ENCODE data around the gene ADD1.

The ADD1 gene

DNA sequence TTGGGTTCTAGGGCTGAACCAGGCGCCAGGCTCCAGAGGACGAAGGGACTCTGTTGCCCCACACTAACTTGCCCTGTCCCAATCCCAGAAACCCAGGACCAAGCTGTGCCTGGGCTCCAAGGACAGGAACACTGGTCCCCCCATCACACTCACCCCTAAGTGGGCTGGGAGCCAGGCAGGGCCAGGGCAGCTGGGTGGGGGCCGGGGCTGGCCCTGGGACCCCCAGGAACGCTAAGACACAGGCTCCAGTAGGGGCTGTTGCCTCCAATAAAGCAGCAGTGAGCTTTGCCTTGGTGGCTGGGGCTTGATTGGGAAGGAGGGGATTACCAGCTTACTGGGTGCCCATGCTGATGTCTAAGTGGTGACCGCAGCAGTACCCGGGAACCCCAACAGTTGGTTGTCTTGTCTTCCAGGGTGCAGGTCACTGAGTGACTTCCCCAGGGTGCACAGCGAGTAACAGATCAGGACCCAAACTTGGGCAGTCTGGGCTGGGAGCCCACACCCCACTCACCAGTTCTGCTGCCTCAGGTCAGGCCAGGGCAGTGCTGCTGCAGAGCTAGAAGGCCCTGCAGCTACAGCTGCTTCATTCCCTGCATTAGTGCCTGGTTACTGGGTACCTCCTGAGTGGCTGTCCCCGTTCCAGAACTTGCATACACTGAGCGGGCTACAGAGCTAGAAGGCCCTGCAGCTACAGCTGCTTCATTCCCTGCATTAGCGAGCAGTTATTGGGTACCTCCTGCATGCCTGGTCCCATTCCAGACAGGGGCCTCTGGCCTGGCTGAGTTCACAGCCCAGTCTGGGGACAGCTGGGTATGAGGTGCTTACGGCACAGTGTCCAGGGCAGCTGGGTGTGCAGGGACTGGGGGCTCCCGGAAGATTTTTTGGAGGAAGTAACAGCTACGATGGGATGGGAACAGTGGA, 9.4 kb upstream of the ADD1 start:
- Mint-ChIP-seq H3K27me3 (no peaks in the 10 kb centered on the region), H3K27ac (no peak overlapping the region), H3K9me3 (no peaks in the 10 kb centered on the region), H3K4me3 (no peak overlapping the region), H3K4me1 (peaks cover 69% of the 10 kb centered on the region)
- DNase-seq (peak in 1 of 2 donors; percentile 10), ATAC-seq (no peak)

DNA sequence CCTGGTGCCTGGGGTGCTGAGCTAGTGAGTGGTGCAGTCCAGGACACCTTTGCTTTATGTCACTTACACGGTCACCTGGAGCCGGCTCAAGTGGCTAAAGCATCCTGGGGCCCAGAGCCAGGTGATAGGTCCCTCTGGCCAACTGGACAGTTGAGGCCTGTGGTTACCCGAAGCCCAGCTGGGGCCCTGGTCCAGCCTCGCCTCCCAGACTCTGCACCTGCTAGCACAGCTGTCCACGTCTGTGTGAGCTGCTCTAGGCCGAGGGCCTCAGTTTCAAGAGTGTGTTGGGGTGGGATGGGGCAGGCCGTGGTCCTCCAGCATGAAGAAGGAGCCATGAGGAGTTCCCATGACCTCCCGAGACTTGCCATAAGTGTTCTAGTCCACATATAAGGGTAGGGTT, 7.7 kb upstream of the ADD1 start:
- no peaks in the 10 kb centered on the region for H3K27me3 Mint-ChIP-seq
- H3K4me1 Mint-ChIP-seq, result peaks cover 71% of the 10 kb centered on the region
- no peak for ATAC-seq
- peak in 1 of 2 donors; percentile 8 for DNase-seq
- H3K27ac Mint-ChIP-seq, result no peak overlapping the region
- H3K4me3 Mint-ChIP-seq, result peak overlapping the region in 1 of 2 donors; percentile 66
- peaks cover 7 to 8% of the 10 kb centered on the region in 2 donors for H3K9me3 Mint-ChIP-seq

DNA sequence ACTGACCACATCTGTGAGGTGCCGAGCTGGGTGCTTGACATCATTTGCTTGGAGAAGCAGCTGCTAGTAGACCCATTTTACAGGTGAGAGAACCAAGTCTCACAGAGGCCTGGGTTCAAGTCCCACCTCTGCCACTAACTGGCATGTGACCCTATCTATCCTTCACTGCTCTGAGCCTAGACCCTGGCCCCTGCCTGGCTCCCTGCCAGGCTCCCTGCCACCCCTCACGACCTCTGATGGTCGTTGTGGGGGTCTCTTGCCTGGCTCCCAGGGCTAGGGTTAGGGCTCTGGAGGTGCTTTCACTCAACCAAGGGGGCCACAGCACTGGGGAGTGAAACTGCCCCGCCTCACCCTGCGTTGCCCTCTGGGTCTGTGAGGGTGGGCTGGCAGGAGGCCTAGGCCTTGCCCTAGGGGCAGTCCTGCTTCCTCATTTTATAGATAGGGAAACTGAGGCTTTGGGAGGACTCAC, 7.2 kb upstream of the ADD1 start:
- Mint-ChIP-seq H3K27ac (peak overlapping the region in 1 of 2 donors; percentile 87), H3K4me1 (peaks cover 71% of the 10 kb centered on the region), H3K9me3 (peaks cover 8 to 9% of the 10 kb centered on the region in 2 donors), H3K27me3 (no peaks in the 10 kb centered on the region), H3K4me3 (no peak overlapping the region)
- ATAC-seq (no peak), DNase-seq (peak in 1 of 2 donors; percentile 6)

DNA sequence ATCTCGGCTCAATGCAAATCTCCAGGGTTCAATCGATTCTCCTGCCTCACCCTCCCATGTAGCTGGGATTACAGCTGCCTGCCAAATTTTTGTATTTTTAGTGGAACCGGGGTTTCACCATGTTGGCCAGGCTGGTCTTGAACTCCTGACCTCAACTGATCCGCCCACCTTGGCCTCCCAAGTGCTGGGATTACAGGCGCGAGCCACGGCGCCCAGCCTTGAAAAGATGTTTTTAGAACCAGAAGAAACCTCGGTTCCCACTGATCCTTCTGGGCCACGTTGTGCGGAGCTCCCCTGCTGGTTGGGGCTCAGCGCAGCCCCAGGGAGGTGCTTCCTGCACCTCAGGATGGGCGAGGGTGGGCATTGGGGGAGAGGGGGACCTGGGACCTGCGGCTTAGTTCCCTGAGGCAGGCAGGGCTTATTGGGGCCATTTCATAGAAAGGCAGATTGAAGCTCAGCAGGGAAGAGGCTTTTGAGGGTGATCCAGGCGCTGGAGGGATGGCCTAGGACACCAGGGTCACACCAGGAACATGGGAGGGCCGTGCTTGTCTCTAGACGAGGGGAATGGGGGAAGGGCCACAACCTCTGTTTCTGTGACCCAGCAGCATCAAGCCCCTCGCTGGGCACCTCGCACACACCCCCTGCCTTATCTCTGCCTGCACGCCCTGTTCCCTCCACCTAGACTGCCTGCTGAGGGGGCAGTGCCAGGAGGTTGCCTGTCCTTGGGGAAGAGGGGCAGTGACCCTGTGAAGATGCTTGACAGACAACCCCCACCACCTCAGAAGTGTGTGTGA, 6.3 kb upstream of the ADD1 start:
- peak overlapping the region; percentile 78 to 86 for H3K4me3 Mint-ChIP-seq
- no peaks in the 10 kb centered on the region for H3K27me3 Mint-ChIP-seq
- DNase-seq (no peak), ATAC-seq (peak; percentile 19)
- peaks cover 8 to 9% of the 10 kb centered on the region in 2 donors for H3K9me3 Mint-ChIP-seq
- peak overlapping the region; percentile 94 to 95 for H3K27ac Mint-ChIP-seq
- H3K4me1 Mint-ChIP-seq, result peaks cover 75% of the 10 kb centered on the region

DNA sequence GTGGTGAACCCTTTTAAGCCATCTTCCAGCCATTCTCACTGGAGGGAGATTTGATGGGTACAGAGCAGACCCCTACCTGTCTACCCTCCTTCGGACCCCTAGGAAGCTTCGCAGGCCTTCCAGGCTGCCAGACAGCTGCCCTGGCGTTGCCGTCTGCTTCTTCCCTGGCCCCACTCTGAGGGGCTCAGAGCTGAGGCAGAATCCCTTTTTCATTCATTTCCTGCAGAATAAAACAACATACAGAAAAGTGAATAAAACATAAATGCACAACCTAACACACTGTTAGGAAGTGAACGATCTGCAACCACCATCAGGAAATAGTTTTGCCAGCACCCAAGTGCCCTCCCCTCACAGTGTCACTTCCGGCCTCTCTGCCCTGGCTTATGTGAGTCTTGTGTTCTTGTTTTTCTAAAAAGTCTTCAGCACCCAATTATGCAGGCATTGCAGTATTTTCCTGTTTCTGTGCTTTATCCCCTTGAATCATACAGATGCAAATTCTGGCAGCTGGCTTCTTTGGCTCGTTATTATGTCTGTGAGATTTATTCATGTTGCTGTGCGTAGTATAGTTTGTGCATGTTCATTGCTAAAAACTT, 5.6 kb upstream of the ADD1 start:
- Mint-ChIP-seq H3K4me1 (peaks cover 76% of the 10 kb centered on the region), H3K4me3 (peak overlapping the region; percentile 78 to 86)

DNA sequence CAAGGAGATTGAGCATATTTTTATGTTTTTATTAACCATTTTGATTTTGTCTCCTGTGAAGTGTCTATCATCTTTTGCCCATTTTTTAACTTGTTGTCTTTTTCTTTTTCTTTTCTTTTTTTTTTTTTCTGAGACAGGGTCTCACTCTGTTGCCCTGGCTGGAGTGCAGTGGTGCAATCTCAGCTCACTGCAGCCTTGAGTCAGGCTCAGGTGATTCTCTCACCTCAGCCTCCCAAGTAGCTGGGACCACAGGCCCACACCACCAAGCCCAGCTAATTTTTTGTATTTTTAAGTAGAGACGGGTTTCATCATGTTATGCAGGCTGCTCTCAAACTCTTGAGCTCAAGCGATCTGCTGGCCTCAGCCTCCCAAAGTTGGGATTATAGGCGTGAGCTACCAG, 4.6 kb upstream of the ADD1 start:
- Mint-ChIP-seq H3K9me3 (peaks cover 8 to 9% of the 10 kb centered on the region in 2 donors), H3K4me3 (peak overlapping the region; percentile 78 to 86), H3K27me3 (no peaks in the 10 kb centered on the region), H3K4me1 (peaks cover 67% of the 10 kb centered on the region), H3K27ac (peak overlapping the region in 1 of 2 donors; percentile 78)
- no peak for ATAC-seq
- no peak for DNase-seq

More for the DNA sequence above, 5.6 kb upstream of the ADD1 start:
- DNase-seq (peak; percentile 32 to 50), ATAC-seq (peak; percentile 88)
- peaks cover 8 to 9% of the 10 kb centered on the region in 2 donors for H3K9me3 Mint-ChIP-seq
- no peaks in the 10 kb centered on the region for H3K27me3 Mint-ChIP-seq
- H3K27ac Mint-ChIP-seq, result peak overlapping the region; percentile 94 to 95

DNA sequence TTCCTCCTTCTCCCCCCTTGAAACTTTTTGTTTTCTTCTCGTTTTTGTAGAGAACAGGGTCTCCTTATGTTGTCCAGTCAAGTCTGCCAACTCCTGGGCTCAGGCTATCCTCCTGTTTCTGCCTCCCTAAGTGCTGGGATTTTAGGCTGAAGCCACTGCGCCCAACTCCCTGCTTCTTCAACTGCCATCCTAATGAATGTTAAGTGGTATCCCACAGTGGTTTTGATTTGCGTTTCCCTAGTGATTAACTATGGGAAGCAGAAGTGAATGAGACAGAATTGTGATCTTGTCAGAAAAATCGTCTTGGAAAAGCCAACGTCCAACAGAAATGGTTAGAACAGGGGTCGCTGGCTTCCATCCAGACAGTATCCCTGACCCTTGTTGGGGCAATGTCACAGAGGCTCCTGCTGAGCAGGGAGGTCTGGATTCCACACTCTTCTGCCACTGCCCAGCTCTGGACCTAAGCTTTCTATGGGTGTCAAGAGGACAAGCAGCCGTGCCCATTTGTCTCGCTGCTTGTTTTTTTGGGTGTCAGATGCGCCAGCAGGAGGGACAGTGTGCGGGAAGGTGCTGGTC, 869 bp upstream of the ADD1 start:
- Mint-ChIP-seq H3K4me1 (peaks cover 63% of the 10 kb centered on the region), H3K27ac (peak overlapping the region; percentile 76 to 89), H3K4me3 (peak overlapping the region; percentile 85 to 90), H3K27me3 (no peaks in the 10 kb centered on the region), H3K9me3 (peaks cover 8 to 9% of the 10 kb centered on the region in 2 donors)
- DNase-seq (no peak), ATAC-seq (no peak)

DNA sequence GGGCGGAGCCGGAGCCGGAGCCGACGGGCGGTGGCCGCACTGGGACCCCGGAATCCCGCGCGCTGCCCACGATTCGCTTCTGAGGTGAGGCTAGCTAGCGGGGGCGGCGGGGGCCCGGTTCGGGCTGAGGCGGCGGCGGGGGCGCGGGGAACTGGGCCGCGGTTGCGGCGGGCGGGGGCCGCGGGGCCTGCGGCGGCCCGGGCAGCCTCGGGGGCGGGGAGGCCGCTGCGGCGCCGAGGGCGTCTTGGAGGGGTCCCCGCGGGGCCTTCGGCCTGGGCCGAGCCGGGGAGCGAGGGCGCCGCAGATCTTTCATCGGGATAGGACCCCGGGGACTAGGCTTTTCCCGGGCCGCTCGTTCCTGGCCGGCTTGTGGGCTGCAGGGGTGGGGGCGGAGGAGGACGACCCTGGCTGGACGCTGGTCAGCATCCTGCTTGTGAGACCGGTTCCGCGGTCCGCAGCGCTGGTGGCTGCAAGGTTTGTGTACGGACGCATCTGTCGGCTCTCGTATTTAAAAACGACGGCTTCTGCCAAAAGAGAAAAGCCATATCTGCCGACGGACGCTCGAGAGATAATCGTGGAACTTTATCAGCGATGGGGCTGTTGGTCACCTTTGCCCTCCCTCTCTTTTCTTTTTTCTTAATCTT, 419 bp downstream of the ADD1 start:
- H3K4me3 Mint-ChIP-seq, result peak overlapping the region; percentile 85 to 90
- peak overlapping the region; percentile 89 to 98 for H3K27ac Mint-ChIP-seq
- ATAC-seq (peak; percentile 42), DNase-seq (peak in 1 of 2 donors; percentile 31)
- H3K9me3 Mint-ChIP-seq, result peaks cover 8 to 9% of the 10 kb centered on the region in 2 donors
- no peaks in the 10 kb centered on the region for H3K27me3 Mint-ChIP-seq
- peaks cover 63% of the 10 kb centered on the region for H3K4me1 Mint-ChIP-seq

DNA sequence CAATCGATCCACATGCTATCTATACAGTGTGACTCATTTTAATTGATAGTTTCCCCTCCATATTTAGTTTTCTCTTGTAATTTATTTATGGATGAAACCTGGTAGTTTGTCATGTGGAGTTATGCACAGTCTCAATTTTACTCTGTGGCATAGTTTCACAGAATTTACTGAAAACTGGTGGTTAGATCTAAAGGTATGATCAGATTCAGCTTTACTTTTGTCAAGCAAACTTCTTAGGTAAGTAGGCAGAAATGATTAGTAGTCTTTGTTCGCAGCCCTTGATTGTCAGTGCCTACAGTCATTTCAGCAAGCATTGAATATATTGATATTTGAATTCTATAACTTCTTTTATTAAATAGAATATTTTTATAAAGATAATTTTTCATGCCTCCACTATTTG, 2.5 kb downstream of the ADD1 start:
- Mint-ChIP-seq H3K4me3 (peak overlapping the region; percentile 78 to 90), H3K4me1 (peaks cover 80% of the 10 kb centered on the region), H3K27me3 (no peaks in the 10 kb centered on the region), H3K27ac (peak overlapping the region in 1 of 2 donors; percentile 62), H3K9me3 (peaks cover 0 to under 1% of the 10 kb centered on the region in 2 donors)
- ATAC-seq (no peak), DNase-seq (no peak)

DNA sequence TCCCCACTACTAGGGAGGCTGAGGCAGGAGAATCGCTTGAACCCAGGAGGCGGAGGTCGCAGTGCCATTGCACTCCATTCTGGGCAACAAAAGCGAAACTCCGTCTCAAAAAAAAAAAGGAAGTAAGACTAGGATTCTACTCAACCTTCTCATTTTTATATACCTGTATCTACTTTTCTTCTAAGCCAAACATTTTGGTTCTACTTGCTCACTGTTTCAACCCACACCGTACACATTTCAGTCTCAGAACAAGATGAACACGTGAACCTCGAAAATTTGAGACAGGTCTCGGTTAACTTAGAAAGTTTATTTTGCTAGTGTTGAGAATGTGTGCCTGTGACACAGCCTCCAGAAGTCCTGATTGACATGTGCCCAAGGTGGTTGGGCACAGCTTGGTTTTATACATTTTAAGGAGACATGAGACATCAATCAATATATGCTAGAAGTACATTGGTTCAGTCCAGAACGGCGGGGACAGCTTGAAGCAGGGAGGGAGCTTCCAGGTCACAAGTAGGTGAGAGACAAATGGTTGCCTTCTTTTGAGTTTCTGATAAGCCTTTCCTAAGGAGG, 3.7 kb downstream of the ADD1 start:
- Mint-ChIP-seq H3K27me3 (no peaks in the 10 kb centered on the region), H3K9me3 (no peaks in the 10 kb centered on the region), H3K27ac (no peak overlapping the region), H3K4me1 (peaks cover 87% of the 10 kb centered on the region), H3K4me3 (peak overlapping the region in 1 of 2 donors; percentile 51)
- DNase-seq (no peak), ATAC-seq (no peak)

DNA sequence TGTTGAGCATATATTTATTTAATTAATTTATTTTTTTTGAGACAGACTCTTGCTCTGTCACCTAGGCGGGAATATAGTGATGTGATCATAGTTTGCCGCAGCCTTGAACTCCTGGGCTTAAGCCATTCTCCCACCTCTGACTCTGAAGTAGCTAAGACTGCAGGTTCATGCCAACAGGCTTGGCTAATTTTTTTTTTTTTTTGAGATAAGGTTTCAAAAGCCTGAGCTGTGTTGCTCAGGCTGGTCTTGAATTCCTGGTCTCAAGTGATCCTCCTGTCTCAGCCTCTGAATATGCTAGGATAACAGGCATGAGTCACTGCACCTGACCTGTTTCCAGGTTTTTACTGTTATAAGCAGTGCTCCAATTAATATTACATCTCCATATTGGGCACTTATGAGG, 4.8 kb downstream of the ADD1 start:
- ATAC-seq (no peak), DNase-seq (no peak)
- Mint-ChIP-seq H3K27ac (no peak overlapping the region), H3K4me1 (peaks cover 88% of the 10 kb centered on the region), H3K27me3 (no peaks in the 10 kb centered on the region), H3K9me3 (no peaks in the 10 kb centered on the region), H3K4me3 (no peak overlapping the region)

DNA sequence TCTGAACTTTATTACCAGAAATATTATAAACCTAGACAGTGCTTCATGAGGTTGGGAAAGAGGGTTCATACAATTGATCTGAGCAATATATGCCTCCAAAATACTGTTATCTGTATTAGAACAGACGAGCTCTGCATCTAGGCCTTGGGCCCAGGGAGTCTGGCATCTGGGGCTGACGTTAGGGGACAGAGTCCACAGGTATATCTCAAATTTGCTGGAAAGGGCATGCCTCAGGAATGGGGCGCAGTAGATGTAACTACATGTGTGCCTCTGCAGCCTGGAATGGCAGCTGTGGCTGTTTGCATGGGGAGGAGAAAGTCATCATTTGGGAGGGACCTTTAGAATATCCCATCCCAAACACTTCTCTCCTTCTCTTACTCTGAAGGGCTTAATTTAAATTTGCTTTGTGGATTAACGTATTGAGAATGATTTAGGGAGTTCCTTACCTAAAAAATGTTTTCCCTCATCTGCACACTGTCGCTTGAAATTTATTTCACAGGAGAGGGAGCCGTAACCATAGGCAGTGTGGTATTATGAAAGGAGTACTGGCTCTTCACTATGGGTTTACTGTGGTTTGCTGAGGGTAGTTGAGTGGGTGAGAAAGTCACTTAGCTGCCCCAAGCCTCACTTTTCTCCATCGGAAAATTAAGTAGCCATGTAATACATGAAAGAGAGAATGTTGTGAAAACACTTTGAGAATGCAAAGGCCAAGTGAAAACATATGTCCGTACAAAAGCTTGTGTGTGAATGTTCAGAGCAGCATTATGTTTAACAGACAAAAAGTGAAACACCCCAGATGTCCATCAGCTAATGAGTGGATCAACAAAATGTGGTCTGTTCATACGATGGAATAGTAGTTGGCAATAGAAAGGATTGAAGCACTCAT, 5.9 kb downstream of the ADD1 start:
- DNase-seq (no peak), ATAC-seq (no peak)
- Mint-ChIP-seq H3K4me3 (peak overlapping the region in 1 of 2 donors; percentile 15), H3K4me1 (peaks cover 97% of the 10 kb centered on the region), H3K27me3 (no peaks in the 10 kb centered on the region), H3K9me3 (no peaks in the 10 kb centered on the region), H3K27ac (no peak overlapping the region)

DNA sequence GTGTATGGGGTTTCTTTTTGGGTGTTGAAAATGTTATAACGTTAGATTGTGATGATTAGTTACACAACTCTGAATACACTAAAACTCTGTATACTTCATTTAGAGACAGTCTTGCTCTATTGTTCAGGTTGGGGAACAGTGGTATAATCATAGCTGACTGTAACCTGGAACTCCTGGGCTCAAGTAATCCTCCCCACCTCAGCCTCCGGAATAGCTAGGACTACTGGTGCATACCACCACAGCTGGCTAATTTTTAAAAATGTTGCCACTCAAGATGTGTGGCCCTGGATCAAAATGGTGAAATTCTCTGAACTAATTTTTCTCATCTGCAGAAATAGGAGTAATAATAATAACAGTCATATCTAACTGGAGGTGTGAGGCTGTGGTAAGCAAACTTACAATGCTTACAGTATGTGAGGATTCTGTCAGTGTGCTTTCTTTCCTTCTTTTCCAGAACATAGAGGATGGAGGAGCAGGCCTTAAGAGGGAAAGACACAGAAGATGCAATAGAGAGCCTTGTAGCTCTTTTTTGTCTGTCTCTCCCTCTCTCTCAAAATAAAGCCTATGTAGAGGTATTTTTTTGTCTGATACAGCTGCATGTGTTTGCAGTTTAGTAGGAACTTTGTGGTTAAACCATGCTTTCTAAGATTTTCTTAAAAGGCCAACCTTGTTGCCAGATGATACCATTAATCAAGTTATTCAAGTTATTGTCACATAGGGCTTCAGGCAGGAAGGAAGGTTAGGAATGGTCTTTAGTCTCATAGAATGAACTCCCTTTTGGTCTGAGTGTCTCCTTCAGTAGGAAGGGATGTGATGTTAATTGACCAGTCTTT, 7.5 kb downstream of the ADD1 start:
- Mint-ChIP-seq H3K4me1 (peaks cover 97% of the 10 kb centered on the region), H3K27ac (peak overlapping the region; percentile 3 to 36), H3K27me3 (no peaks in the 10 kb centered on the region), H3K4me3 (peak overlapping the region; percentile 66 to 73), H3K9me3 (no peaks in the 10 kb centered on the region)
- no peak for DNase-seq
- peak; percentile 45 for ATAC-seq

Data from stimulated activated naive CD8-positive, alpha-beta T cell treated with anti-CD3 and anti-CD28 coated beads, Interleukin-15, amount 100 ng/mL, for 72 hours (primary cell).